Stimulated activated CD4-positive, alpha-beta T cell treated with anti-CD3 and anti-CD28 coated beads, TNF-alpha, amount 100 ng/mL, for 1 hour (primary cell): ENCODE measurements around the gene FAIM2.
"Not testable (repeated sequence)": the region's sequence is repeated elsewhere in the genome, so short reads cannot be mapped to it uniquely, and the experiment has no call there.

Experiments
- DNase-seq, 3 donors: peaks; one replicate each; pipeline ENCODE4 v3.0.0-alpha.2; 2020; ENCODE audit warnings: low read depth in 3 of 3, low spot score in 1 of 3

Gene FAIM2

GRCh38 chr12:49881415-49882247, 22.1 kb downstream of the FAIM2 start:
- DNase-seq: no peak

- no peak for DNase-seq
These were observed 22.8 kb downstream of the FAIM2 start for GRCh38 chr12:49880756-49881414.

- DNase-seq: not testable (repeated sequence)
These were observed 24.6 kb downstream of the FAIM2 start for GRCh38 chr12:49879065-49879464.

GRCh38 chr12:49878021-49878420, 25.7 kb downstream of the FAIM2 start:
- DNase-seq: no peak

- DNase-seq: no peak
These were observed 26.6 kb downstream of the FAIM2 start for GRCh38 chr12:49877066-49877465.

- DNase-seq: no peak
These were observed 27.6 kb downstream of the FAIM2 start for GRCh38 chr12:49876070-49876469.

GRCh38 chr12:49875115-49875720, 28.5 kb downstream of the FAIM2 start:
- DNase-seq: no peak

GRCh38 chr12:49874142-49874897, 29.4 kb downstream of the FAIM2 start:
- DNase-seq: no peak

- DNase-seq: no peak
These were observed 30.3 kb downstream of the FAIM2 start for GRCh38 chr12:49873361-49873934.

GRCh38 chr12:49872781-49873181, 30.9 kb downstream of the FAIM2 start:
- no peak for DNase-seq

- DNase-seq: no peak
These were observed 31.3 kb downstream of the FAIM2 start for GRCh38 chr12:49872381-49872780.

- DNase-seq: not testable (repeated sequence)
These were observed 31.9 kb downstream of the FAIM2 start for GRCh38 chr12:49871811-49872251.

GRCh38 chr12:49871263-49871561, 32.5 kb downstream of the FAIM2 start:
- DNase-seq: no peak

- DNase-seq: no peak
These were observed 33.0 kb downstream of the FAIM2 start for GRCh38 chr12:49870501-49871262.

- DNase-seq: no peak
These were observed 33.7 kb downstream of the FAIM2 start for GRCh38 chr12:49869816-49870500.

GRCh38 chr12:49868952-49869815, 34.5 kb downstream of the FAIM2 start:
- no peak for DNase-seq

- DNase-seq: no peak
These were observed 35.3 kb downstream of the FAIM2 start for GRCh38 chr12:49868449-49868848.

GRCh38 chr12:49867570-49868341, 35.9 kb downstream of the FAIM2 start:
- no peak for DNase-seq
